HK-2 (cell line): ENCODE results near the gene HDAC1.

Experiments
- DNase-seq: peaks from one replicate; pipeline ENCODE4 v3.0.0-alpha.2; 2018; ENCODE audit not compliant: unreplicated experiment

Gene HDAC1

DNA sequence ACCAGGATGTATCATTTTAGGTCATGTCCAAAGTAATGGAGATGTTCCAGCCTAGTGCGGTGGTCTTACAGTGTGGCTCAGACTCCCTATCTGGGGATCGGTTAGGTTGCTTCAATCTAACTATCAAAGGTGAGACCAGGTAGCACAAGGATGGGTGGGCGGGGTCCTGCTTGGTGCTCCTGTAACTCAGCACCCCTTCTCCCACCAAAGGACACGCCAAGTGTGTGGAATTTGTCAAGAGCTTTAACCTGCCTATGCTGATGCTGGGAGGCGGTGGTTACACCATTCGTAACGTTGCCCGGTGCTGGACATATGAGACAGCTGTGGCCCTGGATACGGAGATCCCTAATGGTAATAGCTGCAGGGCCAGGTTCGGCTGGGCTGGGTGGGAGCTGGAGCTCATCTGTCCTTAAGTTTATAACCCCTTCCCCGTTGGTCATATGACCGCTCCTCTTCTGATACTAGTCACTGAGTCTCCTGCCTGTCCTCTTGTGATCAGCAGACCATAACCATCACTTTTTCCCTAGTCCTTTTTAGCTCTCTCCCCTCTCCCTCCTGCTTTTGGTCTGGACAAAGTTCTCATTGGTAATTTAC, 38.8 kb downstream of the HDAC1 start:
- no peak for DNase-seq

DNA sequence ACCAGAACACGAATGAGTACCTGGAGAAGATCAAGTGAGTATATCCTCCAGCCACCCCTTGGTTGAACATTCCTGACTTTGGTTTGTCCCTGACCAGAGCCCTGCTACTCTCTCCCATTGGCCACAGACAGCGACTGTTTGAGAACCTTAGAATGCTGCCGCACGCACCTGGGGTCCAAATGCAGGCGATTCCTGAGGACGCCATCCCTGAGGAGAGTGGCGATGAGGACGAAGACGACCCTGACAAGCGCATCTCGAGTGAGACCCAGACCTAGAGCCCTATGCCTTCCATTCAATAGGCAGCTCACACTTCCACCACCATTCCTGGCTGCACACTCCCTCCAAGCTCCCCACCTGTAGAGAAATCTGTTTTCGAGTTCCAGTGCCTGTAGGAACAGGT, 39.7 kb downstream of the HDAC1 start:
- DNase-seq, result no peak

DNA sequence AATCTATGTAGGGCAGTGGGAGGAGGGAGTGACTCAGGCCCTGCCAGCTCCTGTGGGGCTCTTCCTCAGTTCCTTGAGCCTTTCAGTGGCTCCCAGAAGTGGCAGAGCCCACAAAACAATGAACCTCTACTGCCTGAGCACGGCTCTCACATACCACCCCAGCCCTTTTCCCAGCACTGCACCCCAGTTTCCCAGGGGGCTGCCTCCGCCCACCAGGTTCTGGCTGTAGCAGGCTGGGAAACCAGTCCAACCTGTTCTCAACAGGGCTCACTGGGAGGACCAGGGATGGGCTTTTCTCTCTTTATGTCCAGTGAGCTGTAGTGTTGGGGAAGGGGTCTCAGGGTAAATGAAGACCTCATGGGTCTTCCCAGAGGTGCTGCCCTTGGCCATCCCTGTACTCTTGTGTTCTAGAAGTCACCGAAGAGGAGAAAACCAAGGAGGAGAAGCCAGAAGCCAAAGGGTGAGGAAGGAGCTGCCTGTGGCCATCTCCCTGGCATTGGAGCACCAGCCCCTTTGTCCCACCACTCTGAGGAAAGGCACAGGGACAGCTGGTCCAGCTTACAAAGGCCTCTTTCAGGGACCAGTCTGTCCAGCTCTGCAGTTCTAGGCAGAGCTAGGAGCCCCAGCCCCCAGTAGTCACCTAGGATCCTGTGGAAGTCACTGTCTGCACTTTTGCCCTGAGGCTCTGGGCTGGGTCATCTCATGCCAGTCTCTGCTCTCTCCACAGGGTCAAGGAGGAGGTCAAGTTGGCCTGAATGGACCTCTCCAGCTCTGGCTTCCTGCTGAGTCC, 40.6 kb downstream of the HDAC1 start:
- DNase-seq, result no peak

DNA sequence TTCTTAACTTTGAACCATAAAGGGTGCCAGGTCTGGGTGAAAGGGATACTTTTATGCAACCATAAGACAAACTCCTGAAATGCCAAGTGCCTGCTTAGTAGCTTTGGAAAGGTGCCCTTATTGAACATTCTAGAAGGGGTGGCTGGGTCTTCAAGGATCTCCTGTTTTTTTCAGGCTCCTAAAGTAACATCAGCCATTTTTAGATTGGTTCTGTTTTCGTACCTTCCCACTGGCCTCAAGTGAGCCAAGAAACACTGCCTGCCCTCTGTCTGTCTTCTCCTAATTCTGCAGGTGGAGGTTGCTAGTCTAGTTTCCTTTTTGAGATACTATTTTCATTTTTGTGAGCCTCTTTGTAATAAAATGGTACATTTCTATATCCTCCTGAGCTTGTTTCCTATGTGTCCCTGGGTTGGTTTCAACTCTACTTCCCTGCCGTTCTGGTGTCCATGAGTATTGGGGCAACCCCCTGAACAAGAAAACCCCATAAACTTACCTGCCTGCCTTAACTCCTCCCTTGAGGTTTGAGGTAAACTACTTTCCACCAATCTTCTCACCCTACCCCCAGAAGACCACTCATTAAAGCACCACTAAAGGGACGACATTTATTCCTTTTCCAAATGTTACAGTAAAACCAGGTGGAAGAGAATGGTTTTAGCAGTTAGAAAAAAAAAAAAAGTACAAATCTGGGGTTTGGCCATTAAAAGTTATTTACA, 41.5 kb downstream of the HDAC1 start:
- no peak for DNase-seq

DNA sequence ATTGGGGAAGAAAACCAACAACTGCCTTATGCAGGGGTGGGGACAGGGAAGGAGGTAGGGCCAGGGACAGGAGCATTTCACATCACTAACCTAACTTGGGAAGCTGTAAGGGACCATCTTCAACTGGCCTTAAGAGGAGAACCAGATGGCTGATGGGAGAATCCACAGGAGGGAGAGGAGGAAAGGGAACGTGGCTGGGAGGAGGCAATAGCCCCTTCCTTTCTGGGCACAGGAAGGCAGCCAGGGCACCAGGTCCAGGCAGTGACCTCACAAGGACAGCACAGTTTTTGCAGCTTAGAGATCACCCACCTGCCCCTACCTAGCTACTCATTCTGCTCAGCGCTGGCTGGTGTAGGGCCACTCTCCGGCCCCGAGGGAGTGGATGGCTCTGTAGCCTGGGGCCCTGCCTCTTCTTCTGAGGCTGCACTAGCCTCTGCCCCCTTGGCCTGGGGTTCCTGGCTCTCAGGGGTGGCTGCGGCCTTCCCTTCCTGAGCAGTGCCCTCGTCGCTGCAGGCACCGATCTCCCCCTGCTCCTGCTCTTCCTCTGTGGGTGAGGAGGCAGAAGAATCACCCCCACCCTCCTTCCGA, 42.5 kb downstream of the HDAC1 start:
- DNase-seq, result no peak

DNA sequence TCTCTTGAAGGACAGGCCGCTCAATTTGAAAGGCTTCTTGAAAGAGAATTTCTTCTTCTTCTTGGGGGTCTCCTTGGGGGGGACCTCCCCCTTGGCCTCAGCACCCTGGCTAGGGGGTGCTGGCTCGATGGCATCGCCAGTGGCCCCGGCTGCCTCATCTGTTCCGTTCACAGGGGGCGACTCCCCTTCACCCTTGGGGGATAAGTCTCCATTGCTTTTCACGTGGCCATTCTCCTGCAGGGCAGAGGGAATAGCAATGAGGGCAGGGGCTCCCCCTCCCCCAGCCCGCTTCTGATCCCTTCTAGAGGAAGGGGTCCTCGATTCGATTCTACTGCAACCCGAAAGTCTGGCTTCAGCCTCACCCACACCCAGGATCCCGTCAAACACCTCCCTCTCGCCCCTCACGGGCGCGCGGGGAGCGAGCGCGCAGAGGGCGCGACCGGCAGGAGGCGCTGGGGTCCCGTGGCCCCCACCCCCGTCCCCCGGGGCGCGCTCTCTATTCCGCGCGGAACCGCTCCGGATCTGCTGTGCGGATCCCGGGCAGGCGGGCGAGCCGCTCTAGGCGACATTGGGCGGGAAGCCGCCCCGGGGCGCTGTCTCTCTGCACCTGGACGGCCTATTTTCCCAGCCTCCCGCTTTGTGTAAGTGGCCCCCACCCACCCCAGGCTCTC, 43.1 kb downstream of the HDAC1 start:
- peak; percentile 64 for DNase-seq

DNA sequence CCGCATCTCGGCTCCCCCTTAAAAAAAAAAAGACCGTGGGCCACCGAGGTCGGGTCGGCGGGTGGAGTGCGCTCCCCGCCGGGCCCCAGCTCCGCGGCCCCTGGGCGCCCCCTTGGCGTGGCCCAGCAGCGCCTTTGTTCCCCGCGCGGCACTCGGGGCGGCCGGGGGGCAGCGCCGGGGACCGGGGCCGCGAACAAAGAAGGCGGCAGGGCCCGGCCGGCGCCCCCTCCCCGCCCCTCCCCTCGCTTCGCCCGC, 43.6 kb downstream of the HDAC1 start:
- DNase-seq, result no peak

DNA sequence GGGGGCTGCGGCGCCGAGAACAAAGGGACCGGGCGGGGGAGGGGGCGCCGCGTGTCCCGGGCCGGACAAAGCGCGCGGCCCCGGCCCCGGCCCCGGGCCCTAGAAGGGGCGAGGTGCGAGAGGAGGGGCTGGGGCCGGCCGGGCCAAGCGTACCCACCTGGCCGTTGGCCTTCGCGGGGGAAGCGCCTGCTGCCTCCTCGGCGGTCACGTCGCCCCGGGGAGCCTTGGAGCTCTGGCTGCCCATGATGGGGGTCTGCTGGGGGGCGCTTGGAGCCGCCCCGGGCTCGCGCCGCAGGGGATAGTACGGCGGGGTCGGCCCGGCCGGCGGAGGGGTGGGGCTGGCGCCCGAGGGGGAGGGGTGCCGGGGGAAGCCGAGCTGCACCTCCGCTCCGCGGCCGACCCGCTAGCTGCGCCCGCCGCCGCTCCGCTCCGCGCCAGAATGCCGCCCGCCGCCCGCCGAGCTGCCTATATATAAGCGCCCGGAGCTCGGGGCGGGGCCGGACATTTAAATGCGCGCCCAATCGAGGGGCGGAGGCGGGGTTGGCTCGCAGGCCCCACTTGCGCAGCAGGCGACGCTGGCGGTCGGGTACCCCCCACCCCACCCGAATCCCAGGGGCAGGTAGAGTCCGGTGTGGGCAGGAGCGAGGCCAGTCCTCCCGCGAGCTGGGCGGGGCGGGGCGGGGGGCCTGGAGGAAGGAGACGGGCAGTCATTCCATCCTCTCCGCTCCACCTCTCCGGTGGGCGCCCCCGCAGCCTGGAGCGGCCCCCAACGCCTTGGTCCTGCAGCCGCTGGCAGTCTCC, 44.1 kb downstream of the HDAC1 start, which contains the start of gene MARCKSL1:
Gene MARCKSL1 (minus strand): TSS at position 444 of the 801 bp plus-strand sequence. CDS start 200 bp downstream, at position 244.
- peak; percentile 83 for DNase-seq

DNA sequence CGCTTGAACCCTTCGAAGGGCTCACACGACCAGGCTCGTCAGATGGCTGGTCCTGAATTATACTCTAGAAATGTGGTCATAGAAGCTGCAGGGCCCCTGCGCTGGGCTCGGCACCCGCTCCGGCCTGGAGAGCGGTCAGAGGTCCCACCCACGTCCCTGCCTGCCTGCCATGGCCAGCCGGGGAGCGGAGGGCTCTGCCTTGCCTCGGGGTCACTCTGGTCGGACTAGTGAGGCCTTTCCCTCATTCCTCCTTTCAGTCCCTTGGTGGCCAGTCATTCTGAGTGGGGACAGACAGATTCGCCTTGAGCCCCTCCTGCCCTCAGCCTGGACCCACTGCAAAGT, 44.7 kb downstream of the HDAC1 start:
- no peak for DNase-seq

DNA sequence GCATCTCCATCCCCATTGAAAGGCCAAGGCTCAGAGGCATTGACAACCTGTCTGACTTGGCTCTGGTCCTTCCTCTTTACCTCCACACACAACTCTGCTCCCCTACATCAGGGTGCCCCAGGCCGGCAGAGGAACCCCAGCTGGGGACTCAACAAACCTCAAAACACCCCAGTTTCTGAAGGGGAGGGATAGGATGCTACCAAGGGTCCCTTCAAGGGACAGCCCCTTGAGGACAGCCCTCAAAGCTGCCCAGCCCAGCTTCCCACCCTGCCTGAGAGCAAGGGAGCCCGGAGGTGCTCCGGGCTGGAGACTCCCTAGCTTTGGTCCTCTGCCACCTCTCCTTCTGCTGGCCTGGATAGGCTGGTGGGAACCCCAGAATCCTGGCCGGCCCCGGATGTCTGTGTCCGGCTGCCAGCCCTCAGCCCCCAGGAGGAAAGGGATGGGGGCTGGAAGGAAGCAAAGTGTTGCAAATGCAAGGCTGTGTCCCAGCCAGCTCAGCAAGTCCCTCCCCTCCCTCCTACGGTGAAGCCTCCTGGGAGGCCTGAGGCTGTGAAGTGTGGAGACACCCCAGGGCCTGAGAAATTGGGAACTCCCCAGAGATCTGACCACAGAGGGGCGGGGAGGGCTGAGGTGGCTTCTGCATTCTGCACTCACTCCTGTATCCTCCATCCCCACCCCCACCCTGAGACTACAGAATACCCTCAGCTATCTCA, 45.2 kb downstream of the HDAC1 start:
- peak; percentile 72 for DNase-seq

DNA sequence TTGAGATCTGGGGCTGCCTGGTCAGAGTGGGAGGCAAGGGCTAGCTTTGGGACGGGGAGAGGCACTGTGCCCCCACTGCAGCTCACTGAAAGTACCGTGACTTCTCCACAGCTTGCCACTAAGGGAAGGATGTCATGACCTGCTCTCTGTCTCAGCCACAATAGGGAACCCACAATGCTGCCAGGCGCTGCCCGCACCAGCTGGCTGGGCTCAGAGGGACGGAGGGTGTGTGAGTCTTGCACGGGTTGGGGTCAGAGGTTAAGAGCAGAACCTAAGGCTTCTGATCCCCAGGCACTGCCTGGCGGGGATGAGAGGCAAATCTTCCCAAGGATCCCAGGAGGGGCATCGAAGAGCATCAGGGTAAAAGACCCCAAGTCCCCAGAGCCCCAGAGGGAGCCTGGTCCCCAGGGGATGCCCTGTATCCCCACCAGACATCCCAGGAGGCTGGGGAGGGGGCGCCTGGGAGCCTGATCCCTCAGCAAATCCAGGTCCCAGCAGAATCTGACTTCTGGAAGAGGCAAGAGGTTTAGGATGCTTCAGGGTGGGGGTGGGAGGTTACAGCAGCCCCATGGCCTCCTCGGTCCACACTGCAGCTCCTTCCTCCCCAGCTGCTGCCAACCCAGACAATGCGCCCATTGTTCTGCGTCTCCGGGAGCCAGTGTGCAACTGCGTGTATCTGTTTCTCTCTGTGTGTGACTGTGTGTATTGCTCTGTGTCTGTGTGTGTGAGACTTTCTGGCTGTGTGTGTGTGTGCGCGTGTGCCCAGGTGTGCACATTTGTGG, 46.2 kb downstream of the HDAC1 start:
- DNase-seq, result no peak

DNA sequence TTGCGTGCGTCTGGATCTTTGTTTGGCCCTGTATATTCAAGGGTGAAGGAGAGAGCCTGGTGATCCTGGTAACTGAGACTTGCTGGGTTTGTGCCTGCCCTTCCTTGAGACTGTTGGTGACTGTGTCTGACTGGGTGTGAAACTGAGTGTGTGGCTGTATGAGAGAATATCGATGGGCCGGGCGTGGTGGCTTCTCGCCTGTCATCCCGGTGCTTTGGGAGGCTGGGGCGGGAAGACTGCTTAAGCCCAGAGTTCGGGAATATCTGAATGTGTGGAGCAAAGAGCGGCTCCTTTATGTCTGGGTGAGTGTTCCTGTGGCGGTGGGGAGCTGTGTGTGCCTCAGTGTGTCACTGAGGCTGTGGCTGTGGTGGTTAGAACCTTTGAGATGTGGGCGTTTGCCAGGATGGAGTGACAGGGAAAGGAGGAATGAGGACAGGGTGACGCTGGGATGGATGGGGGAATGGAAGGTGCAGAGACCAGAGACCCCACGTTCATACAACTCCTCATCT, 46.8 kb downstream of the HDAC1 start:
- no peak for DNase-seq

DNA sequence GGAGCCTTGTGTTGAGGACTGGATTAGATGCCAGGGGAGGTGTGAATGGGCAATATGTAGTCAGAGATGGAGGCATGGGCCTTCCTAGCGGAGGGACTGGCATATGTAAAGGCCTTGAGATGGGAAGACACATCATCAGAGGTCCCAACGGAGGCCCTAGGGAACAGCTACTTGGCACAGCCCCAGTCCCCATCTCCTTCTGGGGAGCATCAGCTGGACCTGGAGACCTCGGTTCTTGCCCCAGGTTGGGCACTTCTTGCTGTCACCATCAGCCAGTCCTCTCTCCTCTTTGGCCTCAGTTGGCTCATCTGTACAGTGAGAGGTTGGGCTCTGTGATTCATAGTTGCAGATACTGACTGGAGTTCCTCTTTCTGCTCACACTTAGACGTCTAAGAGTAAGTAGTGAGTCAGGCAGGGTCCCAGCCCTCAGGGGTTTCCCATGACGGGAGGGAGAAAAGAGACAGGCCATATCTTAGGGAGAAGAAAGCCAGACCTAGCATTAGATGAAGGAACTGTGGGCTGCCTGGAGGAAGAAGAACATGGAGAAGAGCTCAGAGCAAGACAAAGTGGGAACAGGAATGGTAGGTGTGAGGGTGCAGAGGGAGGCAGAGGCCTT, 47.6 kb downstream of the HDAC1 start:
- DNase-seq, result no peak

DNA sequence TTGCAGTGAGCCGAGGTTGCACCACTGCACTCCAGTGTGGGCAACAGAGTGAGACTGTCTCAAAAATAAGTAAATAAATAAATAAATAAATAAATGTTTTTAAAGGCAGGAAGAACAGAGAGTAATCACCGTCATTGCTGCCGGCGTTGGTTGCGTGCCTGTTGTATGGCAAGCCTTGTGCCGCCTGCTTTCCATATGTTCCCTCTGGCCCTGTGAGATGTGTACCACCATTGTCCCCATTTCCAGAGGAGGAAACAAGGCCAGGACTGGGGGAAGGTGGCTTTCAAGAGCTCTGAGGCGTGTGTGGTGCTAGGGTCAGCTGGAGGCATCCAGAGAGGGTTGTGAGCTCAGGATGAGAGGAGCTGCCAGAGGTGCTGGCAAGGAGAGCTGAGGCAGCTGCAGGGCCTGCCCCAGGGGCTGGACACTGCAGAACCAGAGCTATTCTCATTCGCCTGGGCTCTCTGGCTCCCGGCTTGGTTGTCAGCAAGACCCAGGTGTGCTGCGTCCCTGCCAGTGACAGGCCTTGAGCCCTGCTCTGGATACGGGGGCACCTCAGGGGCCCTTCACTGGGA, 49.4 kb downstream of the HDAC1 start:
- DNase-seq, result no peak

DNA sequence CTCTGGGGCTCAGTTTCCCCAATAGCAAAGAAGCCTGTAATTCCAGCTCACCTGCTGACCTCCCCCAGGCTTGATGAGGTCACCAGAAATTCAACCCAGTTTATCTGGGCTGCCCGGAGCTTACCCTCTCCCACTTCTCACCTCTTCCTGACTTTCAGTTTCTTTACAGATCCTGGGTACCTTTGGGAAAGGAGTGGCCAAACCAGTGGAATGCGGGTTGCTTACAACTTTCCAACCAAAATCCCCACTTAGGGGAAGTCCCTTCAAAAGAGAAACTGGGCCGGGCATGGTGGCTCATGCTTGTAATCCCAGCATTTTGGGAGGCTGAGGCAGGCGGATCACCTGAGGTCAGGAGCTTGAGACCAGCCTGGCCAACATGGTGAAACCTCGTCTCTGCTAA, 50.1 kb downstream of the HDAC1 start:
- no peak for DNase-seq

DNA sequence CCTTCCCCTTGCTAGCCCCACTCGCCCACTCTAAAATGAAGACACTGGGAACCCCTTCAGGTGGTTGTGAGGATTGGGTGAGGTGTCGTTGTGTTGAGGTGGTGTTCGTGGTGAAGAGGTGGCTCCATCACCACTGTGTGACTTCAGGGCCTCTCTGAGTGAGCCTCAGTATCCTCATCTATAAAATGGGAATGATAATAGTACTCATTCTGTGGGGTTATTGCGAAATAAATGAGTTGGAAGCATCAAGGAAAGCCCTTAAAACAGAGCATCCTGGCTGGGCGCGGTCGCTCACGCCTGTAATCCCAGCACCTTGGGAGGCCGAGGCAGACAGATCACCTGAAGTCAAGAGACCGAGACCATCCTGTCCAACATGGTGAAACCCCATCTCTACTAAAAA, 50.8 kb downstream of the HDAC1 start:
- no peak for DNase-seq

DNA sequence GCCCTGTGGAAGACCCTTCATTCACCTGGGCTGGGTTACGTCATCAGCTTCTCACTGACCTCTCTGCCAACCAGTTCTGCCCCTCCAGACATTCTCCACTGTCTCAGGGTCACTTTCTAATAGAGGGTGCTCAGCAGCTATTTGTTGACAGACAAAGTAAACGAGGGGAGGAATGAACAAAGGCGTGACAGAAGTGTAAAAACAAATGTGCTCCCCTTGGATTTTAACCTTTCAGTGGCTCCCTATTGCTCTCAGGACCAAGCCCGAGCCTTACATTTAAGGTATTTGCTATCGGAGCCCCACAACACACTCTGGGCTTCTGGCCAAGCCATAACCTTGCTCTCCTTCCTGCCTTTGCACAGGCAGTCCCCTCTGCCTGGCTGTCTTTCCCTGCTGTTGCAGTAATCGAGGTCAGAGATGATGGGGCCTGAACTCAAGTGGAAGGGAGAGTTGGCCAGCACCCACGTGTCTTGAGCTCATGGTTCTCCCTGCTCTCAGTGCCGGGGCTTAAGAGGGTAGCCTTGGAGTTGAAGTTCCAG, 53.5 kb downstream of the HDAC1 start:
- no peak for DNase-seq

DNA sequence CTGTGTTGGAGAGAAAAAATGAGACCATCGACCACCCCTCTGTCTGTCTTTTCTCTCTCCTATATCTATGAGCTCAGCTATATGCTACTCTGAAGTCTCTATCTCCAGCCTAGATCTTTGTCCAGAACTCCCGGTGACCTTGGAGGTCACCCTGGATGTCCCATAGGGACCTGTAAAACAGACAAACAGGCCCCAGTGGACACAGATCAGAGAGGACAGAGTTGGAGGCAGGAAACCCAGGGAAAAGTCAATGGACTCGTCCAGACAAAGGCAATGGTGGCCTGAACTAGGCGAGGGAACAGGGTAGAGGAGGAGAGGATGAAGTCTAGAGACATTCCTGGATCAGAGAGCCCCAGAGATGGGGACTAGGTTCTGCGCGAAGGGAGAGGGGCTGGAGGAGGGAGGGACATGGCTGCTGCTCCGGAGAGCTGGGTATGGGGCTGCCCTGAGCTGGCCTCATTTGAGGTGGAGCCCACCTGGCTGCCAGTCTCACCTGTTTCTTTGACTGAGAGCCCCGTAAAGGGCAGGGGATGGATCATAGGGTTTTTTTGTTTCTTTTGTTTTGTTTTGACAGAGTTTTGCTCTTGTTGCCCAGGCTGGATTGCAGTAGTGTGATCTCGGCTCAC, 54.8 kb downstream of the HDAC1 start:
- DNase-seq, result no peak
